HS-5 (cell line): ENCODE data around the gene STPG3.
A peak's percentile ranks its signal among the peaks of the same experiment; 100 is the strongest.

Source experiments
- DNase-seq: peaks from one replicate; pipeline ENCODE4 v3.0.0-alpha.2; 2012; ENCODE audit warnings: low read depth

STPG3 gene

DNA sequence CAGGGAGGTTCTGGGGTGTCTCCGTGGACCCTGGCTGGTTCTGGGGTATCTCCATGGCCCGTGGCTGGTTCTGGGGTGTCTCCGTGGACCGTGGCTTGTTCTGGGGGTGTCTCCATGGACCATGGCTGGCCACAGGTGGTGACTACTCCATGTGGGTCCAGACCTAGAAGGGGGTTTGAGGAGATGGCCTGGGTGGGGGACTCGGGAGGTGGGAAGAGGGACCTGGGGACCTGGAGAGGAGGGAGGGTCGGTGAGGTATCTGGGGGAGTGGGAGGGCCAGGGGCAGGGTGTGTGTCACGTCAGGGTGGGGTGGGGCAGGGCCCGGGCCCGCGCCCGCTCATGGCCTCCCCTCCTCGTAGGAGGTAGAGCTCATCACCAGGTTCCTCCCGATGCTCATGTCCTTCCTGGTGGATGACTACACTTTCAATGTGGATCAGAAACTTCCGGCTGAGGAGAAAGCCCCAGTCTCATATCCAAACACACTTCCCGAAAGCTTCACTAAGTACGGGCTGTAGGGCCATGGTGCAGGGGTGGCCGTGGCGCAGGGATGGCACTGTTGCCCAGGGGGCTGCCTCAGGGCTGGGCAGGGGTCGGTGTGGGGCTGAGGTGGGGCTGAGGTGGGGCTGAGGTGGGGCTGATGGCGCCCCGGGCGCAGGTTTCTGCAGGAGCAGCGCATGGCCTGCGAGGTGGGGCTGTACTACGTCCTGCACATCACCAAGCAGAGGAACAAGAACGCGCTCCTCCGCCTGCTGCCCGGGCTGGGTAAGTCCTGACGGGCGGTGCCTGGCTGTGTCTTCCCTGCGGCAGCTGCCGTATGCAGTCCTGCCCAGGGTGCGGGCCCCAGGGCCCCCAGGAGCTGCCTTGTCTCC is 15.7 kb downstream of the STPG3 start:
- no peak for DNase-seq

DNA sequence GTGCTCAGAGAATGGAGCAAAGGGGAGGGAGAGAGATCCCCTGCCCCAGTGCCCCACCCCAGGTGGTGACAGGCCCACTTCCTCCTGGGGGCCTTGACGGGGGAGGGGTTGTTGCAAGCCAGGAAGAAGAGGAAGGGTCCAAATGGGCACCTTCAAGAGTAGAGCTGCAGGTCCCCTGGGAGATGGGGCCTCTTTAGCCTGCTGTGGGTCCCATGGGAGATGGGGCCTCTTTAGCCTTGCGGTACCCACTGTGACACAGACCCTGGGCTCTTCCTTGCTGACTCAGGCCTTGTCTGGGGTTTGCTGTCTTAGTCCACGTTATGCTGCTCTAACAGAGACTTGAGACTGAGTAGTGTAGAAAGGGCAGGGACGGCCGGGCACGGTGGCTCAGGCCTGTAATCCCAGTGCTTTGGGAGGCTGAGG is 16.9 kb downstream of the STPG3 start:
- DNase-seq: no peak

DNA sequence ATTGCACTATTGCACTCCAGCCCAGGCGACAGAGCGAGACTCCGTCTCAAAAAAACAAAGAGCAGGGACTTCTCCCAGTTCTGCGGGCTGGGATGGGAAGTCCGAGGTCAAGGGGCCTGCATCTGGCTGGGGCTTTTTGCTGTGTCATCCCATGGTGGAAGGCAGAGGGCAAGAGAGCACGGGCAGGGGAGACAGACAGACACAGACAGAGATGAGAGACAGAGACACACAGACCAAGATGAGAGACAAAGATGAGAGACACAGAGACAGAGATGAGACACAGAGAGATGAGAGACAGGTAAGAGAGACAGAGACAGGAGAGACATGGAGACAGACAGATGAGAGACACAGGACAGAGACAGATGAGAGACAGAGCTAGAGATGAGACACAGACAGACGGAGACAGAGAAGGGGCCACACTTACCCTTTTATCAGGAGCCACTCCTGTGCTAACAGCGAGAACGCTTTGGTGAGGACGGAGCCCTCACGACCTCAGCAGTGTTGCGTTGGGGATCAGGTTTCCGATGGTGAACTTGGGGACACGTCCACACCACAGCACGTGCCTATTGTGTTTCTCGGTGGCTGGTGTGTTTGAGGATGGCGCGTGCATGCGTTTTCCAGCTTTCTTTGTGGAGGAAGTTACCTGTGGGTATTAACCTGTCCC is 17.6 kb downstream of the STPG3 start:
- no peak for DNase-seq

DNA sequence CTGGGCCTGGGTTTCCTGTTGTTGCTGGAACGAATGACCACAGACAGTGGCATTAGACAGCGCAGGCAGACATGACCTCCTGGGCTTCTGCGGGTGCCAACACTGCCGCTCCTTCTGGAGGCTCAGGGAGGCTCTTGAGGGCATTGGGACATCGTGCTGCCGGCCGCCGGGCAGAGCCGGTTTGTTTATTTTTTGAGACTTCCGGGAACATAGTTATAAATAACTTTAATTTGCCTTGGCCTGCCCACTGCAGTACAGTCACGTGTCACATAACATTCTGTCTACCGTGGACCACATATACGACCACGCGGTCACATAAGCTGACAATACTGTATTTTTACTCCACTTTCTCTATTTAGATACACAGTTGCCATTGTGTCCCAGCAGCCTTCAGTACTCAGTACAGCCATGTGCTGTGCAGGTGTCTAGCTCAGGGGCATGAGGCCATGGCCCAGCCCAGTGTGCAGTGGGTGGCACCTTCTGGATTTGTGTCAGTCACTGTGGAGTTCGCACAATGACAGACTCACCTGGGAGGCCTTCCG is 18.2 kb downstream of the STPG3 start:
- DNase-seq: no peak

DNA sequence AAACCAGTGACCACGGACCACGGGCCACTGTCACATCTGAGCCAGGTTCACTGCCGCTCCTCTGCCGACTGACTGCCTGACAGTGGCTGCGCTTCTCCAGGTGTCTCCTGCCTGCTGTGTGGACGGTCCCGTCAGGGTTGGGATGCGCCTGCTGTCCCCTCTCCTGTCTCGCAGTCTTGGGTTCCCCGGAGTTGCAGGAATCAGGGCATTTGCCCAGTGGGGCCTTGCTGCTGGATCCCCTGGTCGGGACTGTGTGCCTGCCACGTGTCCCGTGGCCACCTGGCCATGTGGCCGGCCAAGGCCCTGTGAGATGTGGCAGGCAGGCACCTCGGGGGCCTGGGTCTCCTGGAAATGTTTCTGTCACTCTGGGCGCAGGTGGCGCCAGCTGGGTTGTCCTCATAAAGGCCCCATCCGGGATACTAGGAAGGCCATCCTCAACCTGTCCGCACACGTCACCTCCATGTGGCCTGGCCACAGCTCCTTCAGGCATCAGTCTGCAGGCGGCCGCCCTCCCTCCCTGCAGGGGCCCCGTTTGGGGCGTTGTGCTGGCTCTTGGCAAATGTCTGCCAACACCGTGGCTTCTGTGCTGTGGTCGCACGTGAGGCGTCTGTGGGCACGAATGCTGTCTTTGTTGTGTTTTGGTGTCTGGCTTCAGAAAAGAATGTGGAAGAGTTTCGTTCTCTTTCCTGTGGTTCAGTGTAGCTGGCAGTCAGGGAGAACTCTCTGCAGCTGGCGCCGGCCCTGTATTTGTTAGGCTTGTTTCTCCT is 20.0 kb downstream of the STPG3 start:
- no peak for DNase-seq

DNA sequence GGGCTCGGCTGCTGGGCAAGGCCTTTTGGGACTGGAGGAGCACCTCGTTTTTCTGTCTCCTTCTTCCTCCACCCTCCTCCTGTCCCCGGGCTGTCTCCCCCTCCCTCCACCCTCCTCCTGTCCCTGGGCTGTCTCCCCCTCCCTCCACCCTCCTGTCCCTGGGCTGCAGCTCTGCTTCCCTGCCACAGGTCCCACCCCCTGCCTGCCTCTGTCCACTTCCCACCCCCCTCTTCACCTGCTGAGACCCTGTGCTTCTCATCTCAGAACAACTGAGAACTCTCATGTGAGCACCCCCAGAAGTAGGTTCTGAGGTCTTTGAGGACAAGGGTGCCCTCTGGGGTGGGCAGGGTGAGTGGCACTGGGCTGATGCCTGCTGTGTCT is 20.6 kb downstream of the STPG3 start:
- DNase-seq: no peak

DNA sequence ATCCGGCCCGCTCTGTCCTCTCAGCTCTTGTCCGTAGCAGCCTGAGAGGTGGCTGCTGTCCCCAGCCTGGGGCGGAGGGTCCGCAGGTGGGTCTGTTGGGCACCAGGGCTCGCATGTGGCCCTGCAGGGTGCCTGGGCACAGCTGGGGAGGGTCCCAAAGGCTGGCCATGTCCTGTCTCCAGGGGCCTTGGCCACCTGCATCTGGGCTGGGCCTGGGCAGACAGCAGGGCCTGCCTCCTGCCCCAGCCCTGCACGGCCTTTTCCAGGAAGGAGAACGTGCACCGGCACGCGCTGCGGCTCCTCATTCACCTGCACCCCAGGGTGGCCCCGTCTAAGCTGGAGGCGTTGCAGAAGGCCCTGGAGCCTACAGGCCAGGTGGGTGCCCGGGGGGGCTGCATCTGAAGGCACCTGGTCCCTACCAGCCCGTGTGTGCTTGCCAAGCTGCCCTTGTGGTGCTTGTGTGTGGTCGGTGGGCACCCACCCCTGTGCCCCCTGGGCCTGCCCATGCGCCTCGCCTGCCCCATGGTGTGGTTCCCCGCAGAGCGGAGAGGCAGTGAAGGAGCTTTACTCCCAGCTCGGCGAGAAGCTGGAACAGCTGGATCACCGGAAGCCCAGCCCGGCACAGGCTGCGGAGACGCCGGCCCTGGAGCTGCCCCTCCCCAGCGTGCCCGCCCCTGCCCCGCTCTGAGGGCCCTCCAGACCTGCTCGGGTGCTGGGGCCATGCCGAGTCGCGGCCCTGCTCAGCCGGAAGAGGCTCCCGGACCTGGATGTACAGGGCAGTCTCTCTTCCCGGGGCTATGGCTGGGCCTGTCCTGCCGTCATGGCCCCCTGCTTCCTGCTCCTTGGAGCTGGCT is 21.4 kb downstream of the STPG3 start:
- DNase-seq: no peak

DNA sequence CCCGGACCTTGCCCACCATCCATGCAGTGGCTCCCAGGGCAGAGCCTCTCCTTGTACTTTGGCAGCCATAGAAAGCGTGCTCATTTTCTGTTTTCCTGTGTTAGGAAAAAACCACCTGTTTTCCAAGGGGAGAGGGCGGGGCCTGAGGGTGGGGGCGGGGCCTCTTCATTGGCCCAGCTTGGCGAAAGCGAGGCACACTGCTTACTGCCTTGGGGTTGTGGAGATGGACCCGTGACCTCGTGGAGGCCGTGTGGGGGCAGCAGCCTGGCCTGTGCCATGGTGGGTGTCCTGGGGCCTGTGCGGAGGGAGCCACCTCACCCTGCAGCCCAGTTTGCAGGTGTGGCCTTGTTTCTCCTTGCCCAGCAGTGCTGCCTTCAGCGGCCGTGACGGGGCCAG is 22.0 kb downstream of the STPG3 start:
- DNase-seq: no peak

DNA sequence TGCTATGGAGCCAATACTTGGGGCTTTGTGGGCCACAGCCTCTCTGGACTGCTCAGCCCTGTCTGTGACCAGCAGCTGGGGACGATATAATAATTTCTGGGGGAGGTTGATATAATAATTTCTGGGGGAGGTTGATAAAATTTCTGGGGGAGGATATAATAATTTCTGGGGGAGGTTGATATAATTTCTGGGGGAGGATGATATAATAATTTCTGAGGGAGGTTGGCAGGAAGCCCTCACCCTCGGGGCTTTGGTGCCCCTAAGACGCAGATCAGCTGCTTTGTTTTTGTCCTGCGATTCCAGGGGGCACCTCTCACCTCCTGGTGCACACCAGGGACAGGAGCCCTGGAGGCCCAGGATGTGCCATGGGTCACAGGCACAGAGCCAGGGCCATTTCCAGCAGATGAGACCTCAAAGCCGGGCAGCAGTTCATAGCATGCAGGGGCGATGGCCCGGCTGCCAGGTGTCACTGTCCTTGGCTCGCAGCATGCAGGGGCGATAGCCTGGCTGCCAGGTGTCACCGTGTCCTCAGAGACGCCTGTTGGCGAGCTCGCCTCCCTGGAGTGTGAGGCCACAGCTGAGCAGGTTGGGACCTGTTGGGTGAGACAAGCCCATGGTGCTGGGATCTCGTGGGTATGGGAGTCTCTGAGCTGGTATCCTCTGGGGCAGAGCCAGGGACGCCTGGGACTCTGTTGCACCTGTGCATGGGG is 22.7 kb downstream of the STPG3 start:
- DNase-seq: no peak

DNA sequence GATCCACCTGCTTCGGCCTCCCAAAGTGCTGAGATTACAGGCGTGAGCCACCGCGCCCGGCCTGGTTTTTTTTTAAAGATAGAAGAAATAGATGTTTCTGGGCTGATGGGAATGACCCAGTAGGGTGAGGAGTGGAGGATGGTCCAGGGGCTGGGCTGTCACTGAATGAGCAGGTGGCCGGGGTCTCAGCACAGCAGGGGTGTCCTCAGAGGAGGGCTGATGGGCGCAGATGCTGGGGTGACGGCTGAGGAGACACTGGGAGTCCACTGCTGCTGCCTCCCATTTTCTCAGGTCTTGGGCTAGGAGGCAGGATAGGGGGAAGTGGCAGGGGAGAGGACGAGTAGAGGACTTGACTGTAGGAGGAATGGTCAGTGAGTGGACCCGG is 24.1 kb downstream of the STPG3 start:
- no peak for DNase-seq

DNA sequence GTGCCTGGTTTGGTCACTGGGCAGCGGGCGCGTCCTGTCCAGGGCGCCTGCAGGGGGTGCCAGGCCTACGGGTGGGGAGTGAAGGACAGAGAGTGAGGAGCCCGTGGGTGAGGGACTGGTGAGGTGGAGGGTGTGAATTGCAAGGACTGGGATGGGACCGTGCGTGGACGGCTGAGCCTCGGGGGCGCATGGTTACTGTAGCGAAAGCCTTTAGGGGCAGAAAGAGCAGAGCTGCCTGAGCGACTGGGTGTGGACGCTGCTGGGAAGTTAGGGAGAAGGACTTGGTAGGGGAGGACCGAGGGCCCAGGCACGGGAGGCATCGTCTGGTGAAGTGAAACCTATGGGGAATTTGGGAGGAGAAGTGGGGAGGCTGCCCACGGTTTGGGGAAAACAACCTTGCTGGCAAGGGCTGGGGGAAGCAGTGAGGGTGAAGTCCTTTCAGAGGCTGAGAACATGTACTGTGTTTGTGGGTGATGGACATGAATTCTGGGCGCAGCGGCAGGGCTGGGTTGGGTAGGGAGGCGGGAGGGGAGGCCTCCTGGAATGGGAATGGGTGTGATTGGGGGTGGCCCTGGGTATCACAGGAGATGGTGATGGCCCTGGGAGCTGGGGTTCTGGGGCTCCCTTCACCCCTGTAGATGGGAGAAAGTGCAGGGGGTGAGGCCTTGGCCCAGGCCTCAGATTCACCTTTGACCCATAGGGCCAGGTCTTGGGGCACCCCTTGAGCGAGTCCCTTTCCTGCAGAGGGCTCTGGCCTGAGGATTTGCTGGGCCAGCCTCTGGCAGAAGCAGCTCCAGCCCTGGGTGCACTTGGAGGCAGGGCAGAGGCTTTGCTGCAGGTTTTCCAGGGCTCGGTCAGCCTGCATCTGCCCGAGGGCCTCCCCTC is 24.7 kb downstream of the STPG3 start:
- DNase-seq: no peak

DNA sequence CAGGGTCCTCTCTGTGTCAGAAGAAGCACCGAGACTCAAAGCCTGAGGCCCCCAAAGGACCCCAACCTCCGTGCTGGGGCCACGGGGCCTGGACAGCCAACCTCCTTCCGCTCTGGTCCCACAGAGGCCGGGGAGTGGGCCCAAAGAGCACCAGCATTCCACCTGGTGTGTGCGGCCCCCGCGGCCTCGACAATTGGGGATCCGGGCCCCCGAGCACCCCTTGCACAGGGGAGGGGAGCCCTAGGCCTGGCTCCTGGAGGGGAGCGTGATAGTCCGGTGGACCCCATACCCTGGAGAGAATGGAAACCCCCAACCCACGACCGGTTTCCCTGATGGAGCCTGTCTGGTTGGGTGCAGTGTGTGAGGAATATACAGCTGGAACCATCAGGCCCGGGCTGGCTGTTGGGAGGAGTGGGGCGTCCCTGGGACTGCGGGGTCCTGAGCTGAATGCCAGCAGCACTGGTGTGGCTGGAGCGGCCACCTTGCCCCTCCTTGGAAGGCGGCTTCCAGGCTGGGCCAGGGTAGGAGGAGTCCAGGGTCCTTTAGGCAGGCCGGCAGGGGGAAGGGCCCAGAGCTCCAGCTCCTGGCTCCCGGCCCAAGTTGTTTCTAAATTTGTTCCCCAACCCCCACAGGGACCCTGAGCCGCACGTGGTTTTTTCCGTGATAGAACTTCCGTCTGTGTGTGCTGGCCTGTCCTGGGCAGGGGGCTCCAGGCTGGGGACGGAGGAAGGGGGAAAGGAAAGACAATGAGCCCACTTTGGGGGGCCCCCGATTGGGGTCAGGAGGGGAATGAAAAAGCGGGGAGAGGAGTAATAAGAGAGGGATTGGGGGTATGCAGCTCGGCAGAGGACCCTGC is 25.6 kb downstream of the STPG3 start:
- no peak for DNase-seq

DNA sequence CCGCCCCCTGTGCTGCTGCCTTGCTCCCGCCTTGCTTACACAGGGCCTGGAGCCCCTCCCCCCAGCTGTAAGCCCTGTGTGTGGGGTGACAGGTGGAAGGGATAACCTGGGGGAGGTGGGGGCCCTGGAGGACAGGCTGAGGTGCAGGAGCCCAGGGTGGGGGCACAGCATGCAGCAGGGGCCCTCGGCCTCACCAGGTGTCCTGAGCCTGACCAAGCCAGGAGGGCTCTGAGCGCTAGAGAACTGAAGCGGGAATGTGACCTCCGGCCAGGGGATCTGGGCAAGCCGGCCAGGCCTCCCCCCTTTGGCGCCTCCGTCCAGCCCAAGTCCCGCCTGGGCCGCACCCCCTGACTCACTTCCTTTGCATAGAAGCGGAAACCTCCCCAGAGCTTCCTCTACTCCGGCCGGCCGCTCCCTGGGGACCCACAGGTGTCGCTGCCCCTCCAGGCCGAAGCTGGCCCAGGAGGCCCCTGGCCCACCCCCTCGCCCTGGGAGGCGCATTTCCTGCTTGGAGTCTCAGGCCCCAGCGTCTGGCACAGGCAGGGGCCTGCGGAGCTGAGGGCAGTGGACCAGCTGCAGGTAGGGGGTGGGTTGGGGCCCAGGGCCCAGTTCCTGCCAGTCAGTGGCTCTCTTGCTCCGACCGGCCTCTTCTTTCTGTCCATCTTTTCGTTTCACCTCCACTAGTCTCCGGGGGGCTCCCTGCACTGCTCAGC is 26.4 kb downstream of the STPG3 start, which contains the start of gene TOR4A:
Gene TOR4A, plus strand, starts transcription at position 398 of the 713 bp plus-strand sequence. CDS start 964 bp downstream, outside the sequence.
- DNase-seq: peak; percentile 64

DNA sequence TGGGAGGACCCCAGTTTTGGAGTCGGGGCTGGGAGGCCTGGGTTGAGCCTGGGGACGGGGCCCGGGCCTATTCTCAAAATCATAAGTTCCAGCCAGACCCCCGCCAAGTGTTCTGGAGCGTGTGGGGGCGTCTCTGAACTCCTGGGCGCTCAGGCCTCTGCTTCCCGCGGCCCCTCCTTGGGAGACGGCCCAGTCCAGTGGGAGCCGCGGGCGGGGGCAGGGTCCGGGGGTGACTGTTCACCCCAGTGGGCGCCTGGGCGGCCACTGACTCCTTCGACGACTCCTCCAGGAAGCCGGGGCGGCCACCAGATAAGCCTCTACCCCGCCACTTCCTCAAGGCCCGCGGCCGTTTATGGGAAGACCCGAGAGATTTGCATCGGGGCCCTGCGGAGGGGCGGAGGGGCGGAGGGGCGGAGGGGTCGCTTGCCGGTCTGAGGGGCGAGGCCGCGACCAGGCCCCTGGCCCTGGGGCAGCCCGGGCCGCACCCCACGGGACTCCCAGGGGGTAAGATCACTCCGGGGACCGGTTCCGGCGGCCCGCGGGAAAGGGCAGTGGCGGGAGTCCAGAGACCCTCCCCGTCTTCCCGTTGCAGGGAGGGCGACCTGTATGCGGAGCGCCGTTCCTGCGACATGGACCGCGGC is 27.1 kb downstream of the STPG3 start:
- DNase-seq: no peak

DNA sequence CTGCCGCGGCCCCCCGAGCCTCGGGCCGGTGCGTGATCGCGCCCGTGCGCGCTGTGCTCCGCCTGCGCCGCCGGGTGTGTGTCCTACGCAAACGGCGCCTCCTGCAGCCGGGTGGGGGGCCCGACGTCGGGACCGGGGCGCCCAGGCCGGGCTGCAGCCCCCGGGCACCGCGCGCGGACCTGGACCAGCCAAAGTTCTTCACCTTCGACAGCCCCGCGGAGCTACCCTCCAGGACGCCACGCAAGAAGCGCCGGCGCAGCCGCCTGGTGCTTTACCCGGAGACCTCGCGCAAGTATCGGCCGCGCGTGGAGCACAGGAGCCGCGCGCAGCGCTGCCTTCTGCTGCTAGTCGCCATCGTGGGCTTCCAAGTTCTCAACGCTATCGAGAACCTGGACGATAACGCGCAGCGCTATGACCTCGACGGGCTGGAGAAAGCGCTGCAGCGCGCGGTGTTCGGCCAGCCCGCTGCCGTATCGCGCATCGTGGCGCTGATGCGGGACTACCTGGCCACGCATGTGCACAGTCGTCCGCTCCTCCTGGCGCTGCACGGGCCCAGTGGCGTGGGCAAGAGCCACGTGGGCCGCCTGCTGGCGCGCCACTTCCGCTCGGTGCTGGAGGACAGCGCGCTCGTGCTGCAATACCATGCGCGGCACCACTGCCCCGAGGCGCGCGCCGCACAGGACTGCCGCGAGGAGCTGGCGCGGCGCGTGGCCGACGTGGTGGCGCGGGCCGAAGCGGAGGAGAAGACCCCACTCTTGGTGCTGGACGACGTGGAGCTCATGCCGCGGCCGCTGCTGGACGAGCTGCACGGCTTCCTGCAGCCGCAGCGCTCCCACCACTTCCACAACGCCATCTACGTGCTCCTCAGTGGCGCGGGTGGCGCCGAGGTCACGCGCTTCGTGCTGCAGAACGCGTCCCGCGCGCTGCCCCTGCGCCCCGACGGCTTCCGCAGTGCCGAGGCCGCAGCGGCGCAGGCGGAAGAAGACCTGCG is 27.9 kb downstream of the STPG3 start:
- DNase-seq: no peak

DNA sequence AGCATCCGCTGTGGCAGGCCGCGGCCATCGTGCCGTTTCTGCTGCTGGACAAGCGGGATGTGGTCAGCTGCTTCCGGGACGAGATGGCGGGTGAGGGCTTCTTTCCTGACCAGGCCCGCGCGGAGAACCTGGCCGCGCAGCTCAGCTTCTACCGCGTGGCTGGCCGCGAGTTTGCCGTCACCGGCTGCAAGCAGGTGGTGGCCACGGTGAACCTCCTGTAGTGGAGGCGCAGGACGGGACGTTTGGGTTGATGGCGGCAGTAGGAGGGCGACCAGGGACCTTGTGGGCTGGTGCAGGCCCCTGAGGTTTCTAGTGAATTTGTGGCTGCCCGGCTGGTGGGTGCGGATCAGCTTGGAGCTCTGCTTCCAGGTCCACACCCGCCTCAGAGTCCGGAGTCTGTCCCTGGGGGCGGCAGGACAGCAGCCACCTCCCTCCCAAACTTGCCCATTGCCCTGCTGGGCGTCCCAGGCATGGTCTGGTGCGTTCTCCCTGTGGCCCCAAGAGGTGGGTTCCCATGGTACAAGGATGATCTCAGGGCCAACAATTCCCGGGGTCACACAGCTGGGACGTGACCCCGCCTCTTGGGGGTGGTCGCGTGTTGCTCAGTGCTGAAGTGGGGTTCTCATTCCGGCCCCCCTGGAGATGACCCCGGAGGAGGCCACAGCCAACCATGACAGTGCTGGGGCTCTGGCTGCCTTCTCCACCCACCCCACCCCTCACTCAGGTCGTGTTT is 28.8 kb downstream of the STPG3 start:
- no peak for DNase-seq
